ENCODE data around the gene FOXP1.

FOXP1 gene

DNA sequence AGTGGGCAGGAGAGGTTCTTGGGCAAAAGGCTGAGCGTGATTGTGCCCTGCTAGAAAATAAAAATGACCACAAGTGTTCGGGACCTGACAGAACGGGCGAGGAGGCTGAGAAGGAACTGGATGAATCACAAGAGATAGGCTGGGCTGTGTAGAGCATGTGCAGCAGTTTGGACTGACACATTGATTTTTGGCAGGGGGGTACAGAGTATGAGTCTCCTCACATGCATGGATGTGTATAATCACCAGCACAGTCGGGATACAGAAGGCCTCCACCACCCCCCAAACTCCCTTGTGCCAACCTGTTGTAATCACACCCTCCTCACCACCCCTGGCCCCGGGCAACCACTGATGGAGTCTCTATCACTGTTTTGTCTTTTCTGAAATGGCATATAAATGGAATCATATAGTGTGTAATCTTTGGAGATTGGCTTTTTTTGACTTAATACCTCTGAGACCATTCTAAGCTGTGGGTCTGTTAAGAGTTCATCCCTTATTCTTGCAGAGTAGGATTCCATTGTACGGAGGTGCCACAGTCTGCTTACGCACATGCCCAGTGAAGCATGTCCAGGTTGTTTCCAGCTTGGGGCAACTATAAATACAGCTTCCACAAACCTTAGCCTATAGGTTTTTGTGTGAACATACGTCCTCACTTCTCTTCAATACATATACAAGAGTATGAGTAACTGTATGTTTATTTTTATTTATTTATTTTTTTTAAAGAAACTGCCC, 438.8 kb downstream of the FOXP1 start:
- DNase-seq (no peak), ATAC-seq (peak; percentile 56)

- ATAC-seq, result no peak
- DNase-seq, result no peak
Measured at GRCh38 chr3:71143493-71143892, 440.0 kb downstream of the FOXP1 start.

DNA sequence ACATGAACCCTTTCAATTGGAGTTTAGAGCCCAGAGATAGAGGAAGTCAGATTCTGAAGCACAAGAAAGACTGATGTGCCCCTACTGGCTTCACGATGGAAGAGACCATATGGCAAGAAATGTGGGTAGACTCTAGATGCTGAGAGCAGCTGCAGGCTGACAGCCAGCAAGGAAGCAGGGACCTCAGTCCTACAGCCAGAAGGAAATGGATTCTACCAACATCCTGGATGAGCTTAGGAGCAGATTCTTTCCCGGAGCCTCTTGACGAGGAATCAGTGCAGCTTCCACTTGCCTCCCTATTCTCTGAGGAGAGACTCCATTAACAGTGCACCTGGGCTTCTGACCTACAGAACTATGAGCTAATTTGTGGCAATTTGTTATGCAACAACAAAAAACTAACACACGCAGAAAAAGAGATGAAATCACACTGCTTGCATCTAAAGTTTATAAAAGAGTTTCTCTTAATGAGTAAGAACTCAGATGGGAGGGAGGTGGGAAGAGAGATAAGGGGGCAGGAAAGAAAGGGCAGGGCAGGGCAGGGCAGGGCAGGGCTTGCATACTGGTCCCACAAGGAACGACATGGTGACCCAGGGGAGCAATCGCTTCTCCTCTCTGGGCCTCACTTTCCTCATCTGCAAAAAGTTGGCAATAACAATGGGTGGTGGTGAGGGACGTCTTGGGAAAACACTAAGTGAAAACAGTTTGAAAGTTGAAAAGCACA, 440.9 kb downstream of the FOXP1 start:
- no peak for DNase-seq
- peak; percentile 39 for ATAC-seq

GRCh38 chr3:71140477-71140876, 443.1 kb downstream of the FOXP1 start:
- no peak for ATAC-seq
- no peak for DNase-seq

DNA sequence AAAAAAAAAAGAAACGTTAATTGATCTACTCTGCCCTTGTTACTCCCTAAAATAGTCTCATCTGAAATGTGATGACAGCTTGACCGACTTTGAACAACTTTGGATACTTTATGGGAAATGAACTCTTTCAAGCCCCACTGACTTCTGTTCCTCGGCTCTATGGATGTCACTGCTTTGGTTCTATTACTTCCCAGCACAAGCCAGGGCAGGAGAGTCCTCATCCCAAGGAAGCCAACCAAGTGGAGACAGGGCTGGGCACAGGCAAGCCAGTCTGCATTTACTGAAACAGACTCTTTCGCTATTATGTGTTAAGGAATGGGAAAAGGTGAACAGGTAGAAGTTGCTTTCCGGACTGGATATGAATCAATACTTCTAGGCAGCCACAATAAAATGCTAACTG, 444.0 kb downstream of the FOXP1 start:
- DNase-seq (no peak), ATAC-seq (no peak)

GRCh38 chr3:71138410-71138809, 445.1 kb downstream of the FOXP1 start:
- ATAC-seq, result no peak
- DNase-seq, result no peak

DNA sequence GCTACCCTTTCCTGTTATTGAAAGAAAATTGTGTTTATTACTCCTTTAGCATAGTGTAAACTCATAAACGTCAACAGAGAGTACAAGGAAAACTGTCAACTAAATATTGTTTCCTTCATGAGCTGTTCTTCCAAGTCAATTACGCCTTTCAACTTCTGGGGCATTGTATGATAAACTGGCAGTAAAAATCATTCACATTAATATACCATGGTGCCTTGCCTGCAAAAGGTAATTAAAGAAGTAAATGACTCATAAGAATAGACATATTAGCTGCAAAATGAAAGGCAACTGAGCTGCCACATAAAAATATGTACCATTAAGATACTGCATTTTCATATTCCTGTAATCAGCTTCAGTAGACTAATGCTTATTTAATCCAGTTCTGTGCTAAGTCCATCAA, 447.3 kb downstream of the FOXP1 start:
- ATAC-seq (no peak), DNase-seq (no peak)

- DNase-seq, result no peak
- no peak for ATAC-seq
Measured at GRCh38 chr3:71135373-71136088, 448.0 kb downstream of the FOXP1 start.

- no peak for DNase-seq
- no peak for ATAC-seq
Measured at GRCh38 chr3:71134521-71134920, 449.0 kb downstream of the FOXP1 start.

DNA sequence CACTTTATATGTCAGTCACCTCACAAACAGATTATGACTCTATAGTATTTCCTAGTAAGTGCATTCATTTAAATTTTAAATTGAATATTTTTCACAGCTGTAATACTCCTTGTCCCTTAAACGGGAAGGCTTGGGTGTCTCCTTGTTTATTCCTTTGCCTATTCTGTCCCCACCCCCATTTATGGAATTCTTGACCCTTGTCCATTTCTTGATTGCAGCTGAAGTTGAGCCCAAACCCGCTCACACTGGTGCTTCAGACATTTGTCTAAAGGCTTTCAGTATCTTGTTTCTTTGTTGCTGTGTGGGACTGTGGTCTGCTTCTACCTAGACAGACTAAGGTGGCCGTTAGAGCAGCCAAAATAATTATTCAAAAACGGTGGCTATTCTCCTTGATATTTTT, 449.7 kb downstream of the FOXP1 start:
- no peak for DNase-seq
- ATAC-seq, result no peak

- DNase-seq (no peak), ATAC-seq (no peak)
Measured at GRCh38 chr3:71132995-71133730, 450.4 kb downstream of the FOXP1 start.

DNA sequence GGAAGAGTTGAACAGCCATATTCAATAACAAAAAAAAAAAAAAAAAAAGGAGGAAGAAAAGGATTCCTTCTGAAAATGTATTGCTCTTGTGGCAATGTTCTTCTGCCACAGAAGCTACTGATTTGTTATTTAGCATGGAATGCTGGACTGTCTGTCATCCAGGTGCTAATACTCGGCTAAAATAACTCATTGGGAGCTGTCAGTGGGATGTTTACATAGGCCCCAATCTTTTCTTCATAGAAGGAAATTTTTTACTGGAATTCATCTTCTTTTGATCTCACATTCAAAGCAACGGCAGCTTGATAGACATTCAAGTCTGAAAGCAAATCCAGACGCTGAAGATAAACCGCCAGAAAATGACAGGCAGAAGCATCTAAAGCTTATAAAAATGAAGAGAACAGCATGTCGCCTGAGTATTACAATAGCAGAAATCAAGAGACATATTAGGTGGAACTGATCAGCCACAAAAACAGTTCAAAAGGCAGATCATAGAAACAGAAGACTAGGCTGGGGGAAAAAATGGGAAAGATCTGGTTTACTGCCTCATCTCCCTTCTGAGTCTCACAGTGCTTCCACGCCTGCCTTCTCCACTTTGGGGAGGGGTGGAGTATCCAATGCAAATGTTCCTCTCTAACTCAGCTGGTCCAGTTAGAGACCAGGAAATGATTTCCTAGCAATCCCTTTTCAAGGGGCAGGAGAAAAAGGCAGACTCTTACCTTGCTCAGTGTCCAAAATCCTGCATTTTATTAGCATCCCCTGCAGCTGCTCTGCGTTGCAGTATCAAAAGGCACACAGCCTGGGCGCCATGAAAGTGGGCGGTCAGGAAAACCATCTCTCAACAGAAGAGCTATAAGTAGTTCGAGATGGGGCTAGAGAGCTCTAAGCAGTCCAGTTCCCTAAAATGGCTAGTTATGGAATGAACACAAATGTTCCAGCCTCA, 451.9 kb downstream of the FOXP1 start:
- DNase-seq (no peak), ATAC-seq (no peak)

DNA sequence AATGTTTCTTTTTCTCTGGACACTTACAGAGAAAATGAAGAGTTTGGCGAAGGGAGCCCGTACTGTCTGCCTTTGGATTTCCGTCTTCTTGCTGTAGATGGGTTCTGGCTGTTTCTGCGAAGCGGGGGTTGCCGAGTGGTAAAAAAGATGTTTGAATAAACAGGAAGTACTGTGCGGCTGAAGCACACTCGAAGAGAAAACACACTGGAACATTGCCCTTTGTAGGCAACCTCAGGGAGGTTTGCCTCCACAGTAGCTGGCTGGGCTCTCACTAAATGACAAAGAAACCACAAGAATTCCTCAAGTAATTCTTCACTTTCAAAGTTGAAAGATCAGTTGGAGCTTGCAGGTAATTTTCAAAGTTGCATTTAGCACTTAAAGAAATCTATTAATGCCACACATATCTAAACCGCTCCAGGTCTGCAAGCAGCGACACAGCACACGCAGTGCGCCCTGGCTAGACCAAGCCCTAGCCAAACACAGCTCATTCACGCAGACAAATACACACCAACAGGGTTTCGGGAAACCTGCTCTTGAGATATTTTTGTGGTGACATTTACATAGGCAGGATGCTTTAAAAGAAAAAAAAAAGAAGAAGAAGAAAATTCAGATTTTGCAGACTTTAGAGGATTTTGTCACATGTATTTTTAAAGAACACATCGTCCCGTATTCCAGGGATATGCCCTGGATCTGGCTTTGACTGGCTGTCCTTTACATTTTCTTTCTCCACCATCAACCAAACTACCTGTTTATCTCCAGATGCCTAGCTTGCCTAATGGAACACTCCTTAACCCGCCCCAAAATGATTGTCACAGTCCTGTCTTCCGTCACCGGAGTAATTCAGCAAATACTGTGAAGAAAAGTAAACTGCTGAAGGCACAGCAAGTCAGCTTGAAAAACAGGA, 452.8 kb downstream of the FOXP1 start:
- DNase-seq (peak; percentile 68), ATAC-seq (peak; percentile 58)

DNA sequence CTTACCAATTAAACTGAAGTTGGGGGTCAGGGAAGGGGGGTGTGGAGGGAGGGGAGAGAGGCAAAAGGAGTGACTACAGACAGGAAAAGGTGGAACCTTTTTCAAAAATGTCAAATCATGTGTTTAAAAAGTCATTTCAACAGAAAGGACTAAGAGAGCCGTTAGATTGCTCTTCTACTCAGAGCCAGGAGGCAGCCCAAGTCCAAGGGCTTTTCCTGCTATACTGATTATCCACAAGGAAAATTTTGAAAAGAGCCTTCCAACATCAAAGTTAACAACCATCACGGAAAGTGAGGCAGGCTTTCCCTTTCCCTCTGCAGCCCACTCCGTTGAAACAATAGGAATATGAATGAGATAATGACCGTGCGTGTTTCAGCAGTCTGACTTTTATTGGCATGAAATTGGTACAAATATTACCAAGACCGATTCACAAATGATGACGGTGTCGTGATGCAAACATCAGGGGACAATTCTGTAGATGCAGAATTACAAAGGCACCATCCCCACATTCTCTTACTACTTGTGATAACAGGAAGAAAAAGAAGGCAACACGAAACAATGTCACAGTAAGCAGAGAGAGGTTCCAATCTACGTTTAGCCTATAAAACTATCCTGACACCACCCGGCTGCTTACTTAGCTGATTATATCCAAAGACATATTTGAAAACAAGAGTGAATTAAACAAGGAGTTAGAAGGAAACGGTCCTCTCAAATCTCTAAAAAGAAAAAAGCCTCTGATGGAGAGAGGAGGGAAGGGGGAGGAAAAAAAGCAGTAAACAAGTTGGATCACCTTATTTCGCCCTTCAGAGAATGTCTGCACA, 453.7 kb downstream of the FOXP1 start:
- DNase-seq, result no peak
- no peak for ATAC-seq

GRCh38 chr3:71128961-71129360, 454.6 kb downstream of the FOXP1 start:
- ATAC-seq (no peak), DNase-seq (peak; percentile 46)

- no peak for DNase-seq
- no peak for ATAC-seq
Measured at GRCh38 chr3:71127844-71128243, 455.7 kb downstream of the FOXP1 start.

- ATAC-seq, result peak; percentile 72
- peak; percentile 43 for DNase-seq
Measured at GRCh38 chr3:71127052-71127831, 456.3 kb downstream of the FOXP1 start.

DNA sequence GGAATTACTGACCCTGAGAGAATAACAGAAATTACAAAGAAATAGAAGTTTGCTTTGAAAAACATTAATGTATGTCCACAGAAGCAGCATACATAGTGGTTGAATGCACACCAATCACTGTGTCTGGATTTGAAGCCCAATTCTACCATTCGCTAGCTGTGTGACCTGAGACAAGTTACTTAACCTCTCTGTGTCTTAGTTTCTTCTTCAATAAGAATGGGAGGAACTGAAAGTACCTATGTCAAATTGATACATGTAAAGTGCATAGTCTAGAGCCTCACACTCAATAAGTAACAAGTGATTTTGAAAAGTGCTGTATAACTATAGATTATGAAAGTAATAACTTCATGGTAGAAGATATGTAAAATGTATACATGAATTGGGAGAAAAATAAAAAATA, 457.8 kb downstream of the FOXP1 start:
- no peak for DNase-seq
- no peak for ATAC-seq

DNA sequence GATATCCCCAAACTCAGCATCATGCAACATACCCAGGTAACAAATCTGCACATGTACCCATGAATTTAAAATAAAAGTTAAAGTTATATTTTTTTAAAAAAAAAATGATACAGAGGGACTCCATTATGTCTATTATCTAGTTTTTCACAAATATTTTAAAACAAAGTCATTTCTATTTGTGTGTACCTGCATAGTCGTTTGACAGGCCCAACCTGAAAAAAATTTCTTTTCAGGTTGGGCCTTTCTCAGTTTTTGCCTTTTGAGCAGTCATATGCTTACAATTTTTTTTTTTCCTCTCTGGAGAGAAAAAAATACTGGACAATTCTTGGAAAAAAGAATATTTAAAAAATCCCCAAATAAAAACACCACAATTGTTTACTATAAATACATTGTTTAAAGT, 459.5 kb downstream of the FOXP1 start:
- no peak for DNase-seq
- no peak for ATAC-seq
